ENCODE measurements around the gene GNAS-AS1. TPM values are rescaled to one million over a fixed set of nuclear protein-coding genes. Genes with fewer than 3 reads are reported as not detected.

GNAS-AS1 gene
- polyA plus RNA-seq (2013, experiment 1 of 2): 1.6 TPM
- 1.6 TPM for polyA plus RNA-seq (2013, experiment 2 of 2)

GRCh38 chr20:58850693-58851174, at the start of gene GNAS-AS1:
GNAS-AS1 (minus strand) TSS chr20:58850902.
- Histone ChIP-seq H4K8ac (ENCODE audit: low read depth, low read length) (no peak within 1 kb of the TSS), H3K27me3 (ENCODE audit: insufficient read depth, low read length, poor library complexity) (peaks cover 16% of the 10 kb centered on the region), H3K4me1 (ENCODE audit: control insufficient read depth, low read depth, low read length) (no peaks in the 10 kb centered on the region), H3K27ac (ENCODE audit: low read depth, low read length) (no peak within 1 kb of the TSS), H3K56ac (ENCODE audit: low read length) (peak within 1 kb of the TSS; percentile 87), H3K79me2 (ENCODE audit: control insufficient read depth, insufficient read depth, low read length) (peaks cover 47% of the 10 kb centered on the region), H2AK5ac (ENCODE audit: low read length) (peak within 1 kb of the TSS; percentile 88), H2BK15ac (replicated peaks; ENCODE audit: low read depth) (no peak within 1 kb of the TSS), H3K4ac (ENCODE audit: low read depth, low read length) (no peak within 1 kb of the TSS), H3K23ac (ENCODE audit: low read length) (no peak within 1 kb of the TSS), H3K18ac (ENCODE audit: low read length) (no peak within 1 kb of the TSS), H3K4me3 (ENCODE audit: low read length) (peak within 1 kb of the TSS; percentile 77), H3K4me2 (ENCODE audit: low read length) (peak within 1 kb of the TSS; percentile 86), H2BK120ac (ENCODE audit: low read depth, low read length) (no peak within 1 kb of the TSS), H3K79me1 (ENCODE audit: low read length) (no peaks in the 10 kb centered on the region), H3K9ac (ENCODE audit: low read length) (peak within 1 kb of the TSS; percentile 81), H4K5ac (ENCODE audit: low read length) (no peak within 1 kb of the TSS), H2BK5ac (ENCODE audit: low read length) (no peak within 1 kb of the TSS), H3K36me3 (ENCODE audit: control insufficient read depth, insufficient read depth, low read length) (no peaks in the 10 kb centered on the region)
- no CpG with 5 or more reads among the region's 25 CpGs for WGBS (ENCODE audit: extremely low coverage, insufficient coverage, low lambda C conversion rate)
- DNase-seq: peak; percentile 96

GRCh38 chr20:58900397-58900796, 49.7 kb upstream of the GNAS-AS1 start:
- H3K36me3 ChIP-seq (ENCODE audit: control insufficient read depth, insufficient read depth, low read length): peaks cover 24% of the 10 kb centered on the region
- no peak overlapping the region for H3K9ac ChIP-seq (ENCODE audit: low read length)
- no peak overlapping the region for H4K5ac ChIP-seq (ENCODE audit: low read length)
- no peak overlapping the region for H3K4me2 ChIP-seq (ENCODE audit: low read length)
- no peak overlapping the region for H2BK15ac ChIP-seq (replicated peaks; ENCODE audit: low read depth)
- H2AK5ac ChIP-seq (ENCODE audit: low read length): no peak overlapping the region
- H3K27ac ChIP-seq (ENCODE audit: low read depth, low read length): no peak overlapping the region
- H3K18ac ChIP-seq (ENCODE audit: low read length): no peak overlapping the region
- H3K79me2 ChIP-seq (ENCODE audit: control insufficient read depth, insufficient read depth, low read length): peaks cover 75% of the 10 kb centered on the region
- H2BK5ac ChIP-seq (ENCODE audit: low read length): no peak overlapping the region
- H2BK120ac ChIP-seq (ENCODE audit: low read depth, low read length): no peak overlapping the region
- H3K23ac ChIP-seq (ENCODE audit: low read length): no peak overlapping the region
- H3K79me1 ChIP-seq (ENCODE audit: low read length): peaks cover 29% of the 10 kb centered on the region
- no peak overlapping the region for H3K56ac ChIP-seq (ENCODE audit: low read length)
- no peak overlapping the region for H4K8ac ChIP-seq (ENCODE audit: low read depth, low read length)
- no CpG with 5 or more reads among the region's 7 CpGs for WGBS (ENCODE audit: extremely low coverage, insufficient coverage, low lambda C conversion rate)
- peak; percentile 38 for DNase-seq
- H3K4me3 ChIP-seq (ENCODE audit: low read length): no peak overlapping the region
- H3K4me1 ChIP-seq (ENCODE audit: control insufficient read depth, low read depth, low read length): peaks cover 13% of the 10 kb centered on the region
- H3K27me3 ChIP-seq (ENCODE audit: insufficient read depth, low read length, poor library complexity): no peaks in the 10 kb centered on the region
- H3K4ac ChIP-seq (ENCODE audit: low read depth, low read length): no peak overlapping the region

GRCh38 chr20:58899512-58899911, 48.8 kb upstream of the GNAS-AS1 start:
- no peak for DNase-seq
- Histone ChIP-seq H4K8ac (ENCODE audit: low read depth, low read length) (no peak overlapping the region), H2BK15ac (replicated peaks; ENCODE audit: low read depth) (no peak overlapping the region), H3K36me3 (ENCODE audit: control insufficient read depth, insufficient read depth, low read length) (peaks cover 21% of the 10 kb centered on the region), H3K4me1 (ENCODE audit: control insufficient read depth, low read depth, low read length) (peaks cover 14% of the 10 kb centered on the region), H2AK5ac (ENCODE audit: low read length) (no peak overlapping the region), H3K4me2 (ENCODE audit: low read length) (no peak overlapping the region), H3K4me3 (ENCODE audit: low read length) (no peak overlapping the region), H3K23ac (ENCODE audit: low read length) (no peak overlapping the region), H3K79me2 (ENCODE audit: control insufficient read depth, insufficient read depth, low read length) (peaks cover 83% of the 10 kb centered on the region), H3K56ac (ENCODE audit: low read length) (no peak overlapping the region), H3K27ac (ENCODE audit: low read depth, low read length) (no peak overlapping the region), H3K79me1 (ENCODE audit: low read length) (peaks cover 27% of the 10 kb centered on the region), H2BK120ac (ENCODE audit: low read depth, low read length) (no peak overlapping the region), H3K4ac (ENCODE audit: low read depth, low read length) (no peak overlapping the region), H2BK5ac (ENCODE audit: low read length) (no peak overlapping the region), H3K27me3 (ENCODE audit: insufficient read depth, low read length, poor library complexity) (no peaks in the 10 kb centered on the region), H4K5ac (ENCODE audit: low read length) (no peak overlapping the region), H3K18ac (ENCODE audit: low read length) (no peak overlapping the region), H3K9ac (ENCODE audit: low read length) (no peak overlapping the region)
- WGBS (ENCODE audit: extremely low coverage, insufficient coverage, low lambda C conversion rate): no CpG with 5 or more reads among the region's 10 CpGs

- Histone ChIP-seq H3K4ac (ENCODE audit: low read depth, low read length) (no peak overlapping the region), H3K36me3 (ENCODE audit: control insufficient read depth, insufficient read depth, low read length) (peaks cover 20% of the 10 kb centered on the region), H2BK15ac (replicated peaks; ENCODE audit: low read depth) (no peak overlapping the region), H3K27ac (ENCODE audit: low read depth, low read length) (no peak overlapping the region), H3K4me1 (ENCODE audit: control insufficient read depth, low read depth, low read length) (peaks cover 15% of the 10 kb centered on the region), H3K56ac (ENCODE audit: low read length) (no peak overlapping the region), H3K4me2 (ENCODE audit: low read length) (no peak overlapping the region), H2BK120ac (ENCODE audit: low read depth, low read length) (no peak overlapping the region), H4K5ac (ENCODE audit: low read length) (no peak overlapping the region), H3K4me3 (ENCODE audit: low read length) (no peak overlapping the region), H3K18ac (ENCODE audit: low read length) (no peak overlapping the region), H2AK5ac (ENCODE audit: low read length) (no peak overlapping the region), H4K8ac (ENCODE audit: low read depth, low read length) (no peak overlapping the region), H3K79me1 (ENCODE audit: low read length) (peaks cover 25% of the 10 kb centered on the region), H3K79me2 (ENCODE audit: control insufficient read depth, insufficient read depth, low read length) (peaks cover 89% of the 10 kb centered on the region), H3K9ac (ENCODE audit: low read length) (no peak overlapping the region), H3K23ac (ENCODE audit: low read length) (peak overlapping the region; percentile 81), H3K27me3 (ENCODE audit: insufficient read depth, low read length, poor library complexity) (no peaks in the 10 kb centered on the region), H2BK5ac (ENCODE audit: low read length) (no peak overlapping the region)
- no peak for DNase-seq
- no CpG with 5 or more reads among the region's 15 CpGs for WGBS (ENCODE audit: extremely low coverage, insufficient coverage, low lambda C conversion rate)
These were observed 48.1 kb upstream of the GNAS-AS1 start for GRCh38 chr20:58898629-58899408.

GRCh38 chr20:58897488-58897887, 46.8 kb upstream of the GNAS-AS1 start:
- no peak overlapping the region for H2BK15ac ChIP-seq (replicated peaks; ENCODE audit: low read depth)

More at GRCh38 chr20:58897488-58897887, 46.8 kb upstream of the GNAS-AS1 start:
- H3K4me3 ChIP-seq (ENCODE audit: low read length): no peak overlapping the region
- H3K27me3 ChIP-seq (ENCODE audit: insufficient read depth, low read length, poor library complexity): no peaks in the 10 kb centered on the region
- H2AK5ac ChIP-seq (ENCODE audit: low read length): no peak overlapping the region
- WGBS (ENCODE audit: extremely low coverage, insufficient coverage, low lambda C conversion rate): no CpG with 5 or more reads among the region's 4 CpGs
- no peak overlapping the region for H3K9ac ChIP-seq (ENCODE audit: low read length)
- no peak overlapping the region for H3K18ac ChIP-seq (ENCODE audit: low read length)
- H3K4me1 ChIP-seq (ENCODE audit: control insufficient read depth, low read depth, low read length): peaks cover 17% of the 10 kb centered on the region
- no peak for DNase-seq
- H3K79me1 ChIP-seq (ENCODE audit: low read length): peaks cover 16% of the 10 kb centered on the region
- no peak overlapping the region for H3K27ac ChIP-seq (ENCODE audit: low read depth, low read length)
- no peak overlapping the region for H2BK120ac ChIP-seq (ENCODE audit: low read depth, low read length)
- H2BK5ac ChIP-seq (ENCODE audit: low read length): no peak overlapping the region
- no peak overlapping the region for H3K4ac ChIP-seq (ENCODE audit: low read depth, low read length)
- H4K5ac ChIP-seq (ENCODE audit: low read length): no peak overlapping the region
- no peak overlapping the region for H3K23ac ChIP-seq (ENCODE audit: low read length)
- no peak overlapping the region for H4K8ac ChIP-seq (ENCODE audit: low read depth, low read length)
- no peak overlapping the region for H3K56ac ChIP-seq (ENCODE audit: low read length)
- peaks cover 92% of the 10 kb centered on the region for H3K79me2 ChIP-seq (ENCODE audit: control insufficient read depth, insufficient read depth, low read length)
- peaks cover 11% of the 10 kb centered on the region for H3K36me3 ChIP-seq (ENCODE audit: control insufficient read depth, insufficient read depth, low read length)
- H3K4me2 ChIP-seq (ENCODE audit: low read length): no peak overlapping the region
